ENCODE results near the gene LPP. TPM values are rescaled to one million over a fixed set of nuclear protein-coding genes. Genes with fewer than 3 reads are reported as not detected.

The LPP gene
- total RNA-seq, 1 experiment from 2014 or later, result 54.0 TPM

DNA sequence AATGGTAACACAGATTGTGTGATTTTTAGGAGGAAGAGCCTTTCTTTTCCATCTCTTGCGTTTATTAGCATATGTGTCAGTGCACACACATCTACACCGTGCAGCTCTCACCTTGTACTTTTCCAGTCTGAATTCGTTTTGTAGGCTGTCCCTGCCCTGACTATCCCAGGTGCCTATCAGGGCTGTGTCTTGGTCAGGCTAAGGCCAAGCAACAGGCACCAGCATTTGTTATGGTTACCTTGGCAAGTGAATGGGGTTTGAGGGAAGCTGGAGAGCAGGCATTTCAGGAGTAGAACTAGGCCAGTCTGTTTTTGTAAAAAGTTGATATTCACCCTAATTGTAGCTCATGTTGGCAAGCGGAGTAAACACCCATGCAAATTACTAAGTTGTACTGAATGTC lies 528.4 kb downstream of the LPP start:
- Histone ChIP-seq H4K20me1 (ENCODE audit: insufficient read depth) (no peaks in the 10 kb centered on the region), H3K9me3 (ENCODE audit: control insufficient read depth in 1 of 2, insufficient read depth in 1 of 2, low read depth in 1 of 2, low read length in 2 of 2) (no peaks in the 10 kb centered on the region), H3K79me2 (ENCODE audit: insufficient read depth, low read length) (no peaks in the 10 kb centered on the region), H3K27me3 (ENCODE audit: insufficient read depth, low read length) (no peaks in the 10 kb centered on the region), H3K4me1 (ENCODE audit: control insufficient read depth in 1 of 2, insufficient read depth in 2 of 2, low read length in 2 of 2) (no peaks in the 10 kb centered on the region), H3K36me3 (ENCODE audit: control insufficient read depth in 1 of 2, insufficient read depth in 2 of 2, low read length in 2 of 2) (no peaks in the 10 kb centered on the region), H3K9me2 (ENCODE audit: insufficient read depth) (0 out of 2 replicates have a peak, but pooled peaks cover 5% of the 10 kb centered on the region), H3K9ac (ENCODE audit: low read length) (no peak overlapping the region), H3K27ac (ENCODE audit: low read depth, low read length) (no peak overlapping the region), H3K4me2 (ENCODE audit: low read length) (no peak overlapping the region), H2AFZ (ENCODE audit: low read depth, low read length, poor library complexity, severe bottlenecking) (no peak overlapping the region), H3K4me3 (replicated peaks in 1 of 2; ENCODE audit: low read depth in 1 of 2, low read length in 2 of 2) (no peak overlapping the region)
- DNase-seq (ENCODE audit: low read depth, low spot score), result no peak
- no peak for TF ChIP-seq CEBPB (IDR thresholded peaks at IDR 0.05; ENCODE audit: low read depth)
- TF ChIP-seq POLR2AphosphoS5 (IDR thresholded peaks at IDR 0.05; ENCODE audit: low read depth, low read length), result no peak
- no peak for TF ChIP-seq RAD21 (IDR thresholded peaks at IDR 0.05; ENCODE audit: low read depth)
- BruUV-seq (replicated peaks), result no TSS peak
- ChIA-PET POLR2A (no interaction called here), RAD21 (ENCODE audit: low non-redundant PET in 1 of 2, low total read pairs in 2 of 2, uncharacterized antibody in 2 of 2, unreplicated experiment in 2 of 2) (no interaction called here), CTCF (no interaction called here)
- intact Hi-C loops (cut with micrococcal nuclease), result no loop called here
- no peak for ATAC-seq

DNA sequence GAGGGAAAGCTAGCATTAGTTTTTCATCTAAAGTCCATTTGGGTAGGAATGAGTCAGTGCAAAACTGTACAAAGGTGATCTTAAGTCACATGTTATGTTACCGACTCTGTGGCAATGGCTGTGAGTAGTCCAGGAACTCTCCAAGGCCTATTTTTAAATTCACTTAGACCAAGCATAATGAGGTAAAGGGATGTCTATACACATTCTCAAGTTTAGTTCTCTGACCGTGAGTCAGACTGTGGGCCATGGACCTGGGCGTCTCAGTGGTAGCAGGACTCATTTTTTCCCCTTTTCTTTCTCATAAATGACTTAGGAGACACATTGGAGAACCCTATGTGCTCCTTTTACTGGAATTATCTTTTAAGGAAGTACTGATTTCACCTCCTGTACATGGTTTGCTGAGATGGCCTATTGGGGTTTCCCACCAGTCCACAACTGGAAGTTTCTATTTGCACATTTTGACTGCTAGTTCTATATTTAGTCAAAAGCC lies 529.1 kb downstream of the LPP start:
- H3K27me3 ChIP-seq (ENCODE audit: insufficient read depth, low read length), result no peaks in the 10 kb centered on the region
- H3K27ac ChIP-seq (ENCODE audit: low read depth, low read length), result no peak overlapping the region
- ChIA-PET CTCF (no interaction called here), POLR2A (no interaction called here), RAD21 (ENCODE audit: low non-redundant PET in 1 of 2, low total read pairs in 2 of 2, uncharacterized antibody in 2 of 2, unreplicated experiment in 2 of 2) (no interaction called here)
- no peaks in the 10 kb centered on the region for H3K9me3 ChIP-seq (ENCODE audit: control insufficient read depth in 1 of 2, insufficient read depth in 1 of 2, low read depth in 1 of 2, low read length in 2 of 2)
- TF ChIP-seq, protein P1, sequence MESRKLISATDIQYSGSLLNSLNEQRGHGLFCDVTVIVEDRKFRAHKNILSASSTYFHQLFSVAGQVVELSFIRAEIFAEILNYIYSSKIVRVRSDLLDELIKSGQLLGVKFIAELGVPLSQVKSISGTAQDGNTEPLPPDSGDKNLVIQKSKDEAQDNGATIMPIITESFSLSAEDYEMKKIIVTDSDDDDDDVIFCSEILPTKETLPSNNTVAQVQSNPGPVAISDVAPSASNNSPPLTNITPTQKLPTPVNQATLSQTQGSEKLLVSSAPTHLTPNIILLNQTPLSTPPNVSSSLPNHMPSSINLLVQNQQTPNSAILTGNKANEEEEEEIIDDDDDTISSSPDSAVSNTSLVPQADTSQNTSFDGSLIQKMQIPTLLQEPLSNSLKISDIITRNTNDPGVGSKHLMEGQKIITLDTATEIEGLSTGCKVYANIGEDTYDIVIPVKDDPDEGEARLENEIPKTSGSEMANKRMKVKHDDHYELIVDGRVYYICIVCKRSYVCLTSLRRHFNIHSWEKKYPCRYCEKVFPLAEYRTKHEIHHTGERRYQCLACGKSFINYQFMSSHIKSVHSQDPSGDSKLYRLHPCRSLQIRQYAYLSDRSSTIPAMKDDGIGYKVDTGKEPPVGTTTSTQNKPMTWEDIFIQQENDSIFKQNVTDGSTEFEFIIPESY (IDR thresholded peaks at IDR 0.05; ENCODE audit: extremely low read depth, insufficient replicate concordance, low read length), result no peak
- TF ChIP-seq, protein P2, sequence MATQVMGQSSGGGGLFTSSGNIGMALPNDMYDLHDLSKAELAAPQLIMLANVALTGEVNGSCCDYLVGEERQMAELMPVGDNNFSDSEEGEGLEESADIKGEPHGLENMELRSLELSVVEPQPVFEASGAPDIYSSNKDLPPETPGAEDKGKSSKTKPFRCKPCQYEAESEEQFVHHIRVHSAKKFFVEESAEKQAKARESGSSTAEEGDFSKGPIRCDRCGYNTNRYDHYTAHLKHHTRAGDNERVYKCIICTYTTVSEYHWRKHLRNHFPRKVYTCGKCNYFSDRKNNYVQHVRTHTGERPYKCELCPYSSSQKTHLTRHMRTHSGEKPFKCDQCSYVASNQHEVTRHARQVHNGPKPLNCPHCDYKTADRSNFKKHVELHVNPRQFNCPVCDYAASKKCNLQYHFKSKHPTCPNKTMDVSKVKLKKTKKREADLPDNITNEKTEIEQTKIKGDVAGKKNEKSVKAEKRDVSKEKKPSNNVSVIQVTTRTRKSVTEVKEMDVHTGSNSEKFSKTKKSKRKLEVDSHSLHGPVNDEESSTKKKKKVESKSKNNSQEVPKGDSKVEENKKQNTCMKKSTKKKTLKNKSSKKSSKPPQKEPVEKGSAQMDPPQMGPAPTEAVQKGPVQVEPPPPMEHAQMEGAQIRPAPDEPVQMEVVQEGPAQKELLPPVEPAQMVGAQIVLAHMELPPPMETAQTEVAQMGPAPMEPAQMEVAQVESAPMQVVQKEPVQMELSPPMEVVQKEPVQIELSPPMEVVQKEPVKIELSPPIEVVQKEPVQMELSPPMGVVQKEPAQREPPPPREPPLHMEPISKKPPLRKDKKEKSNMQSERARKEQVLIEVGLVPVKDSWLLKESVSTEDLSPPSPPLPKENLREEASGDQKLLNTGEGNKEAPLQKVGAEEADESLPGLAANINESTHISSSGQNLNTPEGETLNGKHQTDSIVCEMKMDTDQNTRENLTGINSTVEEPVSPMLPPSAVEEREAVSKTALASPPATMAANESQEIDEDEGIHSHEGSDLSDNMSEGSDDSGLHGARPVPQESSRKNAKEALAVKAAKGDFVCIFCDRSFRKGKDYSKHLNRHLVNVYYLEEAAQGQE (IDR thresholded peaks at IDR 0.05; ENCODE audit: low read depth), result no peak
- TF ChIP-seq JUND (IDR thresholded peaks at IDR 0.05) (no peak), ZFX (IDR thresholded peaks at IDR 0.05) (no peak), CEBPB (IDR thresholded peaks at IDR 0.05; ENCODE audit: low read depth) (no peak), YY1 (IDR thresholded peaks at IDR 0.05; ENCODE audit: extremely low read depth, insufficient replicate concordance, low read depth, low read length) (no peak), POLR2A (IDR thresholded peaks at IDR 0.05; ENCODE audit: borderline replicate concordance, extremely low read depth, insufficient read depth, insufficient read length) (no peak), EZH2phosphoT487 (IDR thresholded peaks at IDR 0.05; ENCODE audit: borderline replicate concordance) (no peak), EZH2 (IDR thresholded peaks at IDR 0.05) (no peak), ELF1 (IDR thresholded peaks at IDR 0.05; ENCODE audit: borderline replicate concordance, low read depth) (no peak)
- no peak overlapping the region for H3K4me2 ChIP-seq (ENCODE audit: low read length)
- no peaks in the 10 kb centered on the region for H4K20me1 ChIP-seq (ENCODE audit: insufficient read depth)
- no peak for DNase-seq (ENCODE audit: low read depth, low spot score)
- H3K9ac ChIP-seq (ENCODE audit: low read length), result no peak overlapping the region
- 0 out of 2 replicates have a peak, but pooled peaks cover 5% of the 10 kb centered on the region for H3K9me2 ChIP-seq (ENCODE audit: insufficient read depth)
- H2AFZ ChIP-seq (ENCODE audit: low read depth, low read length, poor library complexity, severe bottlenecking), result no peak overlapping the region
- no peak for ATAC-seq
- H3K36me3 ChIP-seq (ENCODE audit: control insufficient read depth in 1 of 2, insufficient read depth in 2 of 2, low read length in 2 of 2), result no peaks in the 10 kb centered on the region
- no TSS peak for BruUV-seq (replicated peaks)
- intact Hi-C loops (cut with micrococcal nuclease), result no loop called here
- no peak overlapping the region for H3K4me3 ChIP-seq (replicated peaks in 1 of 2; ENCODE audit: low read depth in 1 of 2, low read length in 2 of 2)
- no peaks in the 10 kb centered on the region for H3K4me1 ChIP-seq (ENCODE audit: control insufficient read depth in 1 of 2, insufficient read depth in 2 of 2, low read length in 2 of 2)
- no peaks in the 10 kb centered on the region for H3K79me2 ChIP-seq (ENCODE audit: insufficient read depth, low read length)
